Keratinocyte (primary cell): Measurements from ENCODE around the gene CHPF. TPM values are rescaled to one million over a fixed set of nuclear protein-coding genes. Genes with fewer than 3 reads are reported as not detected.

Experiments used
- DNase-seq: peaks from one replicate; pipeline ENCODE4 v3.0.0-alpha.2; 2011; ENCODE audit warnings: low read depth, missing footprints, low spot score
- FAIRE-seq: peaks from 2 replicates; lab custom pipeline; 2011; peaks lifted over from hg19 to GRCh38; lab: Jason Lieb, UNC
- H2AFZ ChIP-seq: 2 replicates; pipeline ENCODE4 v1.6.0; 2012; ENCODE audit warnings: low read length, control low read depth, inconsistent platforms; ENCODE audit not compliant: control insufficient read depth
- H3K27ac ChIP-seq: 2 replicates; pipeline ENCODE4 v1.5.1; 2011; ENCODE audit warnings: low read length; ENCODE audit not compliant: control insufficient read depth, insufficient read depth
- H3K27me3 ChIP-seq: 3 replicates; pipeline ENCODE4 v1.6.0; 2011; ENCODE audit warnings: low read length; ENCODE audit not compliant: control insufficient read depth, insufficient read depth; ENCODE audit errors: extremely low read depth
- H3K36me3 ChIP-seq, 2 experiments: 2 replicates in 1 of 2; 3 replicates in 1 of 2; pipeline ENCODE4 v1.5.1; 2011; ENCODE audit warnings: low read length in 2 of 2, mild to moderate bottlenecking in 1 of 2; ENCODE audit not compliant: control insufficient read depth in 2 of 2, insufficient read depth in 2 of 2; ENCODE audit errors: extremely low read depth in 1 of 2
- H3K4me1 ChIP-seq: 3 replicates; pipeline ENCODE4 v1.5.1; 2011; ENCODE audit warnings: low read length; ENCODE audit not compliant: control insufficient read depth, insufficient read depth; ENCODE audit errors: extremely low read depth
- H3K4me2 ChIP-seq: 3 replicates; pipeline ENCODE4 v1.6.0; 2011; ENCODE audit warnings: low read depth, low read length; ENCODE audit not compliant: control insufficient read depth, insufficient read depth; ENCODE audit errors: extremely low read depth
- H3K4me3 ChIP-seq, 3 experiments: fragments of 200-600 bp in 1 of 3; sonication (generic) in 1 of 3; 2 replicates in 2 of 3; 3 replicates in 1 of 3; pipeline ENCODE4 v1.5.1; 2011 to 2016; ENCODE audit warnings: low read length in 3 of 3, mild to moderate bottlenecking in 3 of 3, control low read depth in 2 of 3, inconsistent platforms in 1 of 3, low read depth in 1 of 3, mixed read lengths in 1 of 3, mixed run types in 1 of 3, moderate library complexity in 1 of 3; ENCODE audit not compliant: control insufficient read depth in 2 of 3, insufficient read depth in 2 of 3; ENCODE audit errors: extremely low read depth in 1 of 3
- H3K79me2 ChIP-seq: 2 replicates; pipeline ENCODE4 v1.6.0; 2012; ENCODE audit warnings: low read length; ENCODE audit not compliant: control insufficient read depth, insufficient read depth
- H3K9ac ChIP-seq: 3 replicates; pipeline ENCODE4 v1.6.0; 2011; ENCODE audit warnings: low read length; ENCODE audit not compliant: control insufficient read depth, insufficient read depth; ENCODE audit errors: extremely low read depth
- H3K9me1 ChIP-seq: 3 replicates; pipeline ENCODE4 v1.6.0; 2011; ENCODE audit warnings: low read length; ENCODE audit not compliant: control insufficient read depth, insufficient read depth; ENCODE audit errors: extremely low read depth
- H3K9me3 ChIP-seq: 2 replicates; pipeline ENCODE4 v1.5.1; 2012; ENCODE audit warnings: low read depth, low read length; ENCODE audit not compliant: control insufficient read depth
- H4K20me1 ChIP-seq: 3 replicates; pipeline ENCODE4 v1.6.0; 2011; ENCODE audit warnings: low read length; ENCODE audit not compliant: control insufficient read depth, insufficient read depth; ENCODE audit errors: extremely low read depth
- CTCF ChIP-seq, 3 experiments: IDR thresholded peaks in 1 of 3; conservative IDR thresholded peaks in 1 of 3; optimal IDR thresholded peaks in 1 of 3; 2 replicates in 2 of 3; 3 replicates in 1 of 3; pipeline versions ENCODE3 to v1.5.1; 2011; ENCODE audit warnings: low read length in 3 of 3, mild to moderate bottlenecking in 3 of 3, moderate library complexity in 2 of 3, control low read depth in 1 of 3, inconsistent platforms in 1 of 3; ENCODE audit not compliant: insufficient read depth in 2 of 3; ENCODE audit errors: extremely low read depth in 1 of 3
- EZH2 ChIP-seq: IDR thresholded peaks from one replicate; pipeline ENCODE4 v1.6.1; 2012; ENCODE audit warnings: inconsistent platforms, mild to moderate bottlenecking, low read length, moderate library complexity
- dilution Hi-C: fragments of 300-500 bp; cut with MboI; formaldehyde crosslinking; loops from one replicate; pipeline ENCODE4 v1.7.0; 2020; ENCODE audit warnings: low sequenced_read_pairs; ENCODE audit not compliant: extremely low pct_ligation_motif_present
- polyA plus RNA-seq, 5 experiments: library from polyadenylated mRNA; depleted of rRNA in 3 of 5; stranded (reverse) in 3 of 5; stranded (forward) in 1 of 5; unstranded in 1 of 5; fragments of >200 nt; gene quantifications; 1 replicate in 1 of 5; 2 replicates in 3 of 5; 3 replicates in 1 of 5; pipeline versions ENCODE4 v1.2.1 to v1.2.3, GENCODE V29; 2011 to 2012; ENCODE audit warnings: missing spikeins in 2 of 5, low read depth in 1 of 5, low replicate concordance in 1 of 5

CHPF gene
- polyA plus RNA-seq, 1 donor (not counting 4 experiments of a cell fraction or from before 2014, with no cell fraction given), result 24.4 TPM

- Histone ChIP-seq H3K79me2 (no peaks in the 10 kb centered on the region), H2AFZ (no peak overlapping the region), H3K9me1 (no peaks in the 10 kb centered on the region), H3K27me3 (no peaks in the 10 kb centered on the region), H4K20me1 (no peaks in the 10 kb centered on the region), H3K4me1 (peaks cover 5% of the 10 kb centered on the region), H3K4me3 (no peak overlapping the region), H3K4me2 (no peak overlapping the region), H3K27ac (no peak overlapping the region), H3K9ac (no peak overlapping the region), H3K36me3 (no peaks in the 10 kb centered on the region), H3K9me3 (no peaks in the 10 kb centered on the region)
- DNase-seq, result no peak
- FAIRE-seq, result no peak
- dilution Hi-C loops, result no loop called here
- TF ChIP-seq EZH2 (no peak), CTCF (optimal IDR thresholded peaks at IDR 0.05 in 1 of 3, IDR thresholded peaks at IDR 0.05 in 1 of 3, conservative IDR thresholded peaks at IDR 0.05 in 1 of 3; ENCODE audit: extremely low read depth in 1 of 3, insufficient read depth in 2 of 3, low read length in 3 of 3) (no peak)
Observed at GRCh38 chr2:219592736-219593135, 49.1 kb upstream of the CHPF start.

GRCh38 chr2:219591091-219591490, 47.5 kb upstream of the CHPF start:
- DNase-seq, result no peak
- dilution Hi-C loops, result no loop called here
- no peak for FAIRE-seq
- no peak overlapping the region for H3K27ac ChIP-seq
- no peak overlapping the region for H3K9ac ChIP-seq
- no peak overlapping the region for H3K4me2 ChIP-seq
- no peak overlapping the region for H2AFZ ChIP-seq
- H4K20me1 ChIP-seq, result no peaks in the 10 kb centered on the region
- H3K27me3 ChIP-seq, result no peaks in the 10 kb centered on the region
- no peak for TF ChIP-seq CTCF (optimal IDR thresholded peaks at IDR 0.05 in 1 of 3, IDR thresholded peaks at IDR 0.05 in 1 of 3, conservative IDR thresholded peaks at IDR 0.05 in 1 of 3; ENCODE audit: extremely low read depth in 1 of 3, insufficient read depth in 2 of 3, low read length in 3 of 3)
- no peak for TF ChIP-seq EZH2
- no peaks in the 10 kb centered on the region for H3K9me1 ChIP-seq
- H3K4me1 ChIP-seq, result no peaks in the 10 kb centered on the region
- no peaks in the 10 kb centered on the region for H3K79me2 ChIP-seq
- no peaks in the 10 kb centered on the region for H3K36me3 ChIP-seq
- no peak overlapping the region for H3K4me3 ChIP-seq
- H3K9me3 ChIP-seq, result no peaks in the 10 kb centered on the region
